PC-3 (cell line): ENCODE measurements around the gene MAEA.

Experiments
- EZH2 ChIP-seq: fragments of 300-600 bp; sonication (generic); IDR thresholded peaks from one replicate; pipeline ENCODE4 v1.6.1; 2017; ENCODE audit warnings: antibody characterized with exemption, mild to moderate bottlenecking, low read length; ENCODE audit not compliant: unreplicated experiment
- TF ChIP-seq, protein P1 (sequence below): fragments of 300-600 bp; sonication (generic); conservative IDR thresholded peaks from 2 replicates; pipeline ENCODE4 v1.5.1; 2017; ENCODE audit warnings: antibody characterized with exemption, low read depth, mild to moderate bottlenecking, low read length

DNA sequence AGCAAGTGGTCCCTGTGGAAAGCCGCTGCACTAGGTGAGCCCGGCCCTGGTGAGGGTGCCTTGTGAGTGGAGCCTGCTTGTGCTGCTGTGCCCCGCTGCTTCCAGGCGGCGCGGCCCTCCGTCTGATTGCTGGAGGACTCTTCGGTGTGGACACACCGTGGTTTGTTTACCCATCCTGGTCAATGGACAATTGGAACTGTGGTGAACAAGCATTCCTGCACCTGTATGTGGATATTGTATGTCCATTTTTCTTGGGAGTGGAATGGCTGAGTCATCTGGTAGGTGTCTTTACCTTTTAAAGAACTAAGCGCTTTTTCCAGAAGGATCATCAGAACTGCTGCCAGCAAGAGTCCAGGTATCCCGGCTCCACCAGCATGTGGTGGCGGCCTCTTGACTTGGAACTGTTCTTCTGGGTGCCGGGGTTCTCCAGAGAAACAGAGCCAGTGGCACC, 15.6 kb downstream of the MAEA start:
- TF ChIP-seq, protein P1, sequence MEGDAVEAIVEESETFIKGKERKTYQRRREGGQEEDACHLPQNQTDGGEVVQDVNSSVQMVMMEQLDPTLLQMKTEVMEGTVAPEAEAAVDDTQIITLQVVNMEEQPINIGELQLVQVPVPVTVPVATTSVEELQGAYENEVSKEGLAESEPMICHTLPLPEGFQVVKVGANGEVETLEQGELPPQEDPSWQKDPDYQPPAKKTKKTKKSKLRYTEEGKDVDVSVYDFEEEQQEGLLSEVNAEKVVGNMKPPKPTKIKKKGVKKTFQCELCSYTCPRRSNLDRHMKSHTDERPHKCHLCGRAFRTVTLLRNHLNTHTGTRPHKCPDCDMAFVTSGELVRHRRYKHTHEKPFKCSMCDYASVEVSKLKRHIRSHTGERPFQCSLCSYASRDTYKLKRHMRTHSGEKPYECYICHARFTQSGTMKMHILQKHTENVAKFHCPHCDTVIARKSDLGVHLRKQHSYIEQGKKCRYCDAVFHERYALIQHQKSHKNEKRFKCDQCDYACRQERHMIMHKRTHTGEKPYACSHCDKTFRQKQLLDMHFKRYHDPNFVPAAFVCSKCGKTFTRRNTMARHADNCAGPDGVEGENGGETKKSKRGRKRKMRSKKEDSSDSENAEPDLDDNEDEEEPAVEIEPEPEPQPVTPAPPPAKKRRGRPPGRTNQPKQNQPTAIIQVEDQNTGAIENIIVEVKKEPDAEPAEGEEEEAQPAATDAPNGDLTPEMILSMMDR, result no peak
- no peak for TF ChIP-seq EZH2
